H9 (cell line): Measurements from ENCODE around the gene PLEKHA1. TPM values are rescaled to one million over a fixed set of nuclear protein-coding genes. Genes with fewer than 3 reads are reported as not detected.

ENCODE experiments used
- DNase-seq: peaks from one replicate; pipeline ENCODE4 v3.0.0-alpha.2; 2017
- H2AFZ ChIP-seq: one replicate; pipeline ENCODE4 v1.6.1; 2013; ENCODE audit warnings: mild to moderate bottlenecking, low read length, control low read depth, moderate library complexity
- H2AK5ac ChIP-seq: 2 replicates; pipeline ENCODE4 v1.6.1; 2013; ENCODE audit warnings: low read length, control low read depth, mixed read lengths; ENCODE audit not compliant: insufficient read length
- H2BK120ac ChIP-seq: one replicate; pipeline ENCODE4 v1.6.1; 2013; ENCODE audit warnings: low read depth, mild to moderate bottlenecking, low read length, control low read depth, inconsistent platforms; ENCODE audit not compliant: poor library complexity, severe bottlenecking
- H2BK12ac ChIP-seq: 2 replicates; pipeline ENCODE4 v1.6.1; 2013; ENCODE audit warnings: low read length, control low read depth, mixed read lengths, low read depth; ENCODE audit not compliant: insufficient read length
- H2BK15ac ChIP-seq: 2 replicates; pipeline ENCODE4 v1.6.1; 2013; ENCODE audit warnings: low read depth, low read length, control low read depth
- H2BK20ac ChIP-seq: one replicate; pipeline ENCODE4 v1.6.1; 2013; ENCODE audit warnings: low read depth, mild to moderate bottlenecking, low read length, control low read depth, inconsistent platforms; ENCODE audit not compliant: poor library complexity, severe bottlenecking
- H2BK5ac ChIP-seq: 2 replicates; pipeline ENCODE4 v1.6.1; 2013; ENCODE audit warnings: low read length, control low read depth, mixed read lengths; ENCODE audit not compliant: insufficient read length
- H3K14ac ChIP-seq: 2 replicates; pipeline ENCODE4 v1.6.1; 2013; ENCODE audit warnings: low read length, control low read depth; ENCODE audit not compliant: insufficient read depth
- H3K18ac ChIP-seq: 2 replicates; pipeline ENCODE4 v1.6.1; 2013; ENCODE audit warnings: low read depth, mild to moderate bottlenecking, mixed read lengths, low read length, control low read depth; ENCODE audit not compliant: insufficient read length
- H3K23ac ChIP-seq: 2 replicates; pipeline ENCODE4 v1.6.1; 2013; ENCODE audit warnings: low read length, control low read depth, mixed read lengths, low read depth; ENCODE audit not compliant: insufficient read length
- H3K23me2 ChIP-seq: 2 replicates; pipeline ENCODE4 v1.6.1; 2013; ENCODE audit warnings: low read depth, mild to moderate bottlenecking, mixed read lengths, low read length, control low read depth; ENCODE audit not compliant: insufficient read length, poor library complexity, severe bottlenecking
- H3K27ac ChIP-seq: 2 replicates; pipeline ENCODE4 v1.5.1; 2013; ENCODE audit warnings: low read length, control low read depth, mixed read lengths, low read depth; ENCODE audit not compliant: insufficient read length
- H3K27me3 ChIP-seq: 2 replicates; pipeline ENCODE4 v1.6.1; 2013; ENCODE audit warnings: low read length, control low read depth, inconsistent platforms; ENCODE audit not compliant: insufficient read depth
- H3K4ac ChIP-seq: 2 replicates; pipeline ENCODE4 v1.6.1; 2013; ENCODE audit warnings: low read depth, mild to moderate bottlenecking, control low read depth, inconsistent platforms, low read length, moderate library complexity
- H3K4me1 ChIP-seq: 2 replicates; pipeline ENCODE4 v1.6.1; 2013; ENCODE audit warnings: low read length, control low read depth, inconsistent platforms; ENCODE audit not compliant: insufficient read depth
- H3K4me2 ChIP-seq: 2 replicates; pipeline ENCODE4 v1.6.1; 2013; ENCODE audit warnings: low read length, control low read depth, mixed read lengths; ENCODE audit not compliant: insufficient read length, insufficient read depth
- H3K56ac ChIP-seq: 2 replicates; pipeline ENCODE4 v1.6.1; 2013; ENCODE audit warnings: low read depth, mild to moderate bottlenecking, mixed read lengths, low read length, control low read depth; ENCODE audit not compliant: insufficient read length
- H3K79me1 ChIP-seq: 2 replicates; pipeline ENCODE4 v1.6.1; 2013; ENCODE audit warnings: low read depth, mild to moderate bottlenecking, moderate library complexity, low read length, control low read depth, inconsistent platforms; ENCODE audit not compliant: insufficient read depth, poor library complexity, severe bottlenecking
- H3K79me2 ChIP-seq: 2 replicates; pipeline ENCODE4 v1.6.1; 2013; ENCODE audit warnings: low read length, control low read depth, inconsistent platforms; ENCODE audit not compliant: insufficient read depth
- H3K9ac ChIP-seq: 2 replicates; pipeline ENCODE4 v1.6.1; 2013; ENCODE audit warnings: low read length, control low read depth, mixed read lengths; ENCODE audit not compliant: insufficient read length; ENCODE audit errors: extremely low read depth
- H3K9me3 ChIP-seq: one replicate; pipeline ENCODE4 v1.6.1; 2013; ENCODE audit warnings: low read depth, low read length, inconsistent platforms; ENCODE audit not compliant: control insufficient read depth
- H3T11ph ChIP-seq: one replicate; pipeline ENCODE4 v1.6.1; 2013; ENCODE audit warnings: mild to moderate bottlenecking, low read length, control low read depth, inconsistent platforms
- H4K20me1 ChIP-seq: one replicate; pipeline ENCODE4 v1.6.1; 2013; ENCODE audit not compliant: control insufficient read depth, insufficient read length, insufficient read depth
- H4K5ac ChIP-seq: 2 replicates; pipeline ENCODE4 v1.6.1; 2013; ENCODE audit warnings: low read depth, mild to moderate bottlenecking, mixed read lengths, low read length, control low read depth; ENCODE audit not compliant: insufficient read length
- H4K8ac ChIP-seq: replicated peaks from 2 replicates; pipeline ENCODE4 v1.6.1; 2013; ENCODE audit warnings: low read length, control low read depth, mixed read lengths, low read depth; ENCODE audit not compliant: insufficient read length
- H4K91ac ChIP-seq: 2 replicates; pipeline ENCODE4 v1.6.1; 2013; ENCODE audit warnings: low read depth, mild to moderate bottlenecking, moderate library complexity, mixed read lengths, low read length, control low read depth; ENCODE audit not compliant: insufficient read length
- H3K27ac Mint-ChIP-seq, 3 experiments: 2 replicates in 2 of 3; 3 replicates in 1 of 3; pipeline ENCODE4 v1.8.0; 2020 to 2021; ENCODE audit warnings: mixed read lengths in 3 of 3, mild to moderate bottlenecking in 1 of 3, moderate library complexity in 1 of 3
- H3K27me3 Mint-ChIP-seq: 2 replicates; pipeline ENCODE4 v1.8.0; 2021; ENCODE audit warnings: low read depth, mild to moderate bottlenecking, moderate library complexity, mixed read lengths
- H3K36me3 Mint-ChIP-seq, 3 experiments: 2 replicates in 2 of 3; 3 replicates in 1 of 3; pipeline ENCODE4 v1.8.0; 2020 to 2021; ENCODE audit warnings: low read depth in 3 of 3, mixed read lengths in 3 of 3; ENCODE audit not compliant: insufficient read depth in 1 of 3
- H3K4me1 Mint-ChIP-seq, 2 experiments: 2 replicates each; pipeline ENCODE4 v1.8.0; 2020; ENCODE audit warnings: mixed read lengths in 2 of 2
- H3K4me3 Mint-ChIP-seq, 2 experiments: 2 replicates in 1 of 2; 3 replicates in 1 of 2; pipeline ENCODE4 v1.8.0; 2020 to 2021; ENCODE audit warnings: mild to moderate bottlenecking in 2 of 2, mixed read lengths in 2 of 2, moderate library complexity in 1 of 2
- H3K9me3 Mint-ChIP-seq, 2 experiments: 2 replicates in 1 of 2; 3 replicates in 1 of 2; pipeline ENCODE4 v1.8.0; 2020; ENCODE audit warnings: mild to moderate bottlenecking in 2 of 2, mixed read lengths in 2 of 2, moderate library complexity in 1 of 2
- WGBS: extraction: QIAGEN DNeasy Blood & Tissue Kit; methylation state at CpG from one replicate; pipeline ENCODE4 v1.1.7; 2013; ENCODE audit warnings: missing lambda C conversion rate, low lambda C conversion rate, mixed read lengths; ENCODE audit not compliant: insufficient read length; ENCODE audit errors: extremely low coverage; 5-methylcytosine and 5-hydroxymethylcytosine counted together
- total RNA-seq: library from RNA; stranded (reverse); gene quantifications from 2 replicates; pipeline ENCODE4 v1.2.1, GENCODE V29; 2021
- TF ChIP-seq, protein P1 (sequence below): fragments of 200-600 bp; sonication (generic); conservative IDR thresholded peaks from 3 replicates; pipeline ENCODE4 v1.8.0; 2021; ENCODE audit warnings: antibody characterized with exemption, mild to moderate bottlenecking

Gene PLEKHA1
- total RNA-seq, 1 experiment from 2014 or later = 32.7 TPM

DNA sequence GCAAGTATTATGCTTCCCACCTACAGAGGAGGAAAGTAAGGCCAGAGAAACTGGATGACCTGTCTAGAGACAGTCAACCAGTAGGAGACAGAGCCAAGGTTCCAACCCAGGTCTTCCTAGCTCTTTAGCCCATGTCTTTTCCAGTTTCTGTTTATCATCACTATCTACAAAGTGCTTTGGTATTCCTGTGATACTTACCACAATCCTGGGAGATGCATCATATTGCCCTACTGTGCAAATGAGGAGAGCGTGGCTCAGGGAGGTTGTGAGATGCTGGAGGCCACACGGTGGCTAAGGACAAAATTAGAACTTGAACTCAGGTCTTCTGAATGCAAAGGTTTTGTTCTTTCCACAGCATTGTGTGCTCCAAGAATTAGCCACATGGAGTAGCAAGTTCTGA lies 11.2 kb upstream of the PLEKHA1 start:
- H3K27ac ChIP-seq = no peak overlapping the region
- no peaks in the 10 kb centered on the region for H3K79me2 ChIP-seq
- H2BK12ac ChIP-seq = no peak overlapping the region
- no peak overlapping the region for H2BK20ac ChIP-seq
- no peaks in the 10 kb centered on the region for H3K9me3 ChIP-seq
- no peak overlapping the region for H3K14ac ChIP-seq
- H3K4me1 ChIP-seq = no peaks in the 10 kb centered on the region
- no peak overlapping the region for H3K9ac ChIP-seq
- H2AK5ac ChIP-seq = no peak overlapping the region
- no peak overlapping the region for H4K8ac ChIP-seq
- H2BK5ac ChIP-seq = no peak overlapping the region
- no peak overlapping the region for H3K23ac ChIP-seq
- no peak overlapping the region for H3K4ac ChIP-seq
- H3K4me2 ChIP-seq = no peak overlapping the region
- no peaks in the 10 kb centered on the region for H4K20me1 ChIP-seq
- Mint-ChIP-seq H3K36me3 (peaks cover 2 to 20% (median 3%) of the 10 kb centered on the region in 3 experiments; a peak in 4 of 7 replicates), H3K4me3 (no peak overlapping the region), H3K27me3 (peaks cover 5% of the 10 kb centered on the region), H3K4me1 (peaks cover 15% of the 10 kb centered on the region in 2 experiments), H3K9me3 (peaks cover 13 to 20% of the 10 kb centered on the region in 2 experiments), H3K27ac (no peak overlapping the region)
- no peaks in the 10 kb centered on the region for H3K23me2 ChIP-seq
- no peak overlapping the region for H3K56ac ChIP-seq
- no peak overlapping the region for H4K5ac ChIP-seq
- no peaks in the 10 kb centered on the region for H3K27me3 ChIP-seq
- no peak overlapping the region for H2BK15ac ChIP-seq
- no CpG with 5 or more reads among the region's 2 CpGs for WGBS
- no peak overlapping the region for H4K91ac ChIP-seq
- H2AFZ ChIP-seq = no peak overlapping the region
- TF ChIP-seq, protein P1, sequence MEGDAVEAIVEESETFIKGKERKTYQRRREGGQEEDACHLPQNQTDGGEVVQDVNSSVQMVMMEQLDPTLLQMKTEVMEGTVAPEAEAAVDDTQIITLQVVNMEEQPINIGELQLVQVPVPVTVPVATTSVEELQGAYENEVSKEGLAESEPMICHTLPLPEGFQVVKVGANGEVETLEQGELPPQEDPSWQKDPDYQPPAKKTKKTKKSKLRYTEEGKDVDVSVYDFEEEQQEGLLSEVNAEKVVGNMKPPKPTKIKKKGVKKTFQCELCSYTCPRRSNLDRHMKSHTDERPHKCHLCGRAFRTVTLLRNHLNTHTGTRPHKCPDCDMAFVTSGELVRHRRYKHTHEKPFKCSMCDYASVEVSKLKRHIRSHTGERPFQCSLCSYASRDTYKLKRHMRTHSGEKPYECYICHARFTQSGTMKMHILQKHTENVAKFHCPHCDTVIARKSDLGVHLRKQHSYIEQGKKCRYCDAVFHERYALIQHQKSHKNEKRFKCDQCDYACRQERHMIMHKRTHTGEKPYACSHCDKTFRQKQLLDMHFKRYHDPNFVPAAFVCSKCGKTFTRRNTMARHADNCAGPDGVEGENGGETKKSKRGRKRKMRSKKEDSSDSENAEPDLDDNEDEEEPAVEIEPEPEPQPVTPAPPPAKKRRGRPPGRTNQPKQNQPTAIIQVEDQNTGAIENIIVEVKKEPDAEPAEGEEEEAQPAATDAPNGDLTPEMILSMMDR = no peak
- H3K18ac ChIP-seq = no peak overlapping the region
- H3T11ph ChIP-seq = no peak overlapping the region
- no peak overlapping the region for H2BK120ac ChIP-seq
- no peak for DNase-seq
- H3K79me1 ChIP-seq = no peaks in the 10 kb centered on the region
